AG10803 (cell line): ENCODE data around the gene ADAMTS4.

Experiments used
- DNase-seq: peaks from one replicate; pipeline ENCODE4 v3.0.0; 2010; ENCODE audit warnings: low read depth
- H3K4me3 ChIP-seq: 2 replicates; pipeline ENCODE4 v1.5.1; 2011; ENCODE audit warnings: mild to moderate bottlenecking, low read length, control low read depth
- TF ChIP-seq, protein P1 (sequence below): conservative IDR thresholded peaks from 2 replicates; pipeline ENCODE4 v1.5.1; 2011; ENCODE audit warnings: mild to moderate bottlenecking, low read length, control low read depth, inconsistent platforms

Gene ADAMTS4

DNA sequence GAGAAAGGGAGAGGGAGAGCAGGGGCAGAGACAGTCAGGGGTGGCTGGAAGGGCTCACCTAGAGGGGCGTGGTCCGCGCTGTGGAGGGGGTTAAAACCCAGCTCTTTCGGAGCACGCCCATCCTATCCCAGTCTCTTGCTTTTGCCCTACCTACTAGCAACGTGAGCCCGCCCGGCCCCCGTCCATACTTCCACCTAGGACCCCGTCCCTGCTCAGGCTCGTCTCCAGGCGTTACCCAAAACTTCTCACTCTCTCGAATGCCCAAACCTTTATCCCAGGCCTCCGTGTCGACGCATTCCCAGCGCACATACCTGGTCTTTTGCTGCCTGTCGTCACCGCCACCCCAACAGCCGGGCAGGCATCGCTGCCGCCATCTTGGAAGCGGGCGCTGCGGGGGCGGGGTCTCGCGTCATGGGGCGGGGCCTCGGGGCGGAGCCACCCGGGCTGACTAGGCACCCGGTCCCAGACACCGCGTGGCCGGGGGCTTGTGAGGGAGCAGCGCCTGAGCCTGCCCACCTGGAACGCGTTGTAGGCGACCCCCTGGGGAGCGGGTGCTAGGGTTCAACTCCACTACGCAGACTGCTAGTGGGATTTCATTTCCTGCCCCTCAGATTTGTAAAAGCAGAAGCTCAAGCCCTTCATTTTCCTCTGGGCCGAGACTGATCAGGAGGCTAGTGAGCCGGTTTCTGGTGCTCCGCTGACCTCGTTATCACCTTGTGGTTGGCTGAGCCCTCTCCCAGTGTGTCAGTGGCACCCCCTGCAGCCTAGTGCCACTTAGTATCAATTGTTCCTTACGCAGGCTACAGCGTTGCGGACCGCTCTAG lies 21.5 kb downstream of the ADAMTS4 start, which contains the start of gene B4GALT3:
TSS of gene B4GALT3 (minus strand) at position 396 of the 824 bp plus-strand sequence. CDS start 1,447 bp downstream, outside the sequence.
- peak within 1 kb of the TSS; percentile 98 for H3K4me3 ChIP-seq
- TF ChIP-seq, protein P1, sequence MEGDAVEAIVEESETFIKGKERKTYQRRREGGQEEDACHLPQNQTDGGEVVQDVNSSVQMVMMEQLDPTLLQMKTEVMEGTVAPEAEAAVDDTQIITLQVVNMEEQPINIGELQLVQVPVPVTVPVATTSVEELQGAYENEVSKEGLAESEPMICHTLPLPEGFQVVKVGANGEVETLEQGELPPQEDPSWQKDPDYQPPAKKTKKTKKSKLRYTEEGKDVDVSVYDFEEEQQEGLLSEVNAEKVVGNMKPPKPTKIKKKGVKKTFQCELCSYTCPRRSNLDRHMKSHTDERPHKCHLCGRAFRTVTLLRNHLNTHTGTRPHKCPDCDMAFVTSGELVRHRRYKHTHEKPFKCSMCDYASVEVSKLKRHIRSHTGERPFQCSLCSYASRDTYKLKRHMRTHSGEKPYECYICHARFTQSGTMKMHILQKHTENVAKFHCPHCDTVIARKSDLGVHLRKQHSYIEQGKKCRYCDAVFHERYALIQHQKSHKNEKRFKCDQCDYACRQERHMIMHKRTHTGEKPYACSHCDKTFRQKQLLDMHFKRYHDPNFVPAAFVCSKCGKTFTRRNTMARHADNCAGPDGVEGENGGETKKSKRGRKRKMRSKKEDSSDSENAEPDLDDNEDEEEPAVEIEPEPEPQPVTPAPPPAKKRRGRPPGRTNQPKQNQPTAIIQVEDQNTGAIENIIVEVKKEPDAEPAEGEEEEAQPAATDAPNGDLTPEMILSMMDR = 0 out of 2 replicates have a peak, but pooled peaks have one; percentile 5
- peak; percentile 61 for DNase-seq

DNA sequence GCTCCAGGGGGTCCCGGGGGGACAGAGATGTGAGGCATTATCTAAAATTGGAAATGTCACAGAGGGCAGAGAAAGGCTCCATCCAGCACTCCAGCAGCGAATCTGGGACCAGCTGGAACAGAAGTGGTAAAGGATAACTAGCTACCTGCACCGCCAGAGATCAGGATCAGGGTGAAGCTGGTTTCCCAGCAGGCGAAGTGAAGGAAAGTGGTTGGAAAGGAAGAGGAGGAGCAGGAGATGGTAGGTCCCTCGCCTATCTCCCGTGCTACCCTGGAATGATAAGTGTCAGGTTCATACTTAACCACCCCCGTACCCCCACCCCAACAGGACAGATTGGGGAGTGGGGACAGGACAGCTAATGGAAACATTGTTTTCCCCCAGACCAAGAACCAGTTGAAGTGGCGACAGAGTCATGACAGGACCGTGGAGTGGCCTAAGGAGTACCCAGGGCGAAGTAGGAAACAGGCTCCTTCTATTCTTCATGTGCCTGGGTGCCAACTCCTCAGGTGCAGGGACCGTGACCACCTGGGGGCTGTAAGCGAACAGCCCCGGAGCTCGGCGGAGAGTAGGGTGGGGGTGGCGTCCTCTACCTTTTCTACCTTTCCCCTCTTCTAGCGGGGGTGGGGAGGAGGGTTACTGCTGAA lies 22.3 kb downstream of the ADAMTS4 start:
- TF ChIP-seq, protein P1 = no peak
- DNase-seq = no peak
- H3K4me3 ChIP-seq = peak overlapping the region; percentile 98

DNA sequence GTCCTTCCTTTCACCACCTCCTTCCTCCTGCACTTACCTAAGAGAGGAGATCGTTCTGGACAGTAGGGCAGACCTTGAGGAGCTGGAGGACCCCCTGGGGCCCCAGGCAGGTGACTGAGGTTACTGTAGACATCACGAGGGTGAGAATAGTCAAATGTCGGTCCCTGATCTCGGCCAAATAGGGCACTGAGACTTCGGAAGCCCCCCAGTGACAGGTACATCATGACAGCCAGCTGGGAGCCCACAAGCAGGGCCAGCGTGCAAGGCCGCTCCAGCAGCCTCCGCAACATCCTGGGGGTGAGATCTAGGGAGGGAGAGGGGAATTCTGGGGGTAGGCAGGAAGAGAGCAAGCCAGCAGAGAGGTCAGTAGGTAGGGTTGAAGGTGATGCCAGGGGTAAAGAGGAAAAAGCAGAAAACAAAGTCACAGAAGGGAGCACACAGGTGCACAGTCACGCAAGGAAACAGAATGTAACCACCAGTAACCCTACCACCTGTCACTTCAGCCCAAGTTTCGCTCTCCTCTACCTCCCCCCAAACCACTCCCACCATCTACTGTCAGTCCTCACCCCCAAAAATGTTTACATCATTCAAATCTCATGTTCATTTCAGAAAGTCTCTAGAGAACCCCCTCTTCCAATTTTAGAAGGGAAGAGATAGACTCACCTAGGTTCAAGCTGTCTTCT lies 22.9 kb downstream of the ADAMTS4 start:
- TF ChIP-seq, protein P1 = no peak
- H3K4me3 ChIP-seq = peak overlapping the region; percentile 98
- no peak for DNase-seq

DNA sequence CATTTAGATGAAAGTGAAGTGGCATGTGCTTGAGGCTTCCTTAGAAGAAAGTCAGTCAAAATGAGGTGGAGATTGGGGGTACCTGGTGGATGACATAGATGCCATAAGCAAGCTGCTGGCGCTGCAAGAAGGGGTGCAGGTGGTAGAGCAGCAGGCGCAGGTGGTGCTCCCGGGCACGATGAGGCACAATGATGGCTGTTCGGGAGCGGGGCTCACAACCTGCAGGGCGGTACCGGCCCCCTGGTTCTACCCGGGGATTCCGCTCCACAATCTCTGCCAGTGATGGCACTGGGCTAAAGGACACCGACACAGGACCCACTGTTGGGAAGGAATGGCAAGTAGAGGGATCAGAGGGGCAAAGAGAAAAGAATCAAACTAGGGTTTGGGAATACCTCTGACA lies 23.9 kb downstream of the ADAMTS4 start:
- TF ChIP-seq, protein P1 = no peak
- no peak overlapping the region for H3K4me3 ChIP-seq
- DNase-seq = no peak

DNA sequence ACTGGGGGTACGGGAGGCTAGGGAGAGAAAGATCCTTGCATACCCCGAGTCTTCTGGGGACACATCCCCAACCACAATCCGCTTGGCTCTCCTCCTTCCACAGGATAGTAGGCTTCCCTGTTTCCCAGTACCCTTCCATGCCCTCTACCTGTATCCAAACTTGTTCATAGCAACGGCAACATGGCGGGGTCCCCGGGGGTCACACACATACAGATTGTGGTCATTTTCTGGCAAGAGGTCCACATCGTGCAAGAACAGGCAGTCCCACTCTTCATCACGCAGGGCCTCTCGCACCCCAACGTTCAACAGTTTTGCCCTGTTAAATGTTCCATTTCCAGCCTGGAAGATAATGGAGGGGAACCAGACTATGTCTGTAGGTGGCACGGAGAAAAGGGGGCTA lies 25.1 kb downstream of the ADAMTS4 start:
- TF ChIP-seq, protein P1 = no peak
- DNase-seq = no peak
- H3K4me3 ChIP-seq = no peak overlapping the region

DNA sequence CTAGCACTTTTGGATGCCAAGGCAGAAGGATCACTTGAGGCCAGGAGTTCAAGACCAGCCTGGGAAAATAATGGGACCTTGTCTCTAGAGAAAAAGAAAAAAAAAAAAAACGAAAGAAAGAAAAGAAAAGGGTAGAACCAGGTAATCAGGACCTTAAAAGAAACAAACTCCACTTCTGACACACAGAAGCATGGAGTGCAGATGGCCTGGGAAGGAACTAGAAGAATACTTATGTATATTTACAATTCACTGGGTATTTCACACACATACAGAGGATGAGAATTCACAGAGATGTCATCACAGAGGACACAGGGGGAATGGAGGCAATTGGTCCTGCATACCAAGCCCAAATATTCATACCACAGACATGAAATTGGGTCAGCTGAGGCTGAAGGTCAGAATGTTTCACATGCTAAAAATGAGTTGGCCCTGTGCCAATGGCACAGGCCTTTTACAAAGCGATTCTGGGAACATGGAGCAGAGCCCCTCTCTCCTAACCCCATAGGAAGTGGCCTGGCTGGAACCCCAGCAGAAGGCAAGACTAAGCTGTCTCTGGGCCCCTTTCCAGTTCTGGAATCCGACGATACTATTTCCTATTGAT lies 26.0 kb downstream of the ADAMTS4 start:
- TF ChIP-seq, protein P1 = no peak
- H3K4me3 ChIP-seq = no peak overlapping the region
- peak; percentile 100 for DNase-seq
